ENCODE data around the gene FOCAD. TPM values are rescaled to one million over a fixed set of nuclear protein-coding genes. Genes with fewer than 3 reads are reported as not detected.

FOCAD gene
- total RNA-seq, 1 experiment from 2014 or later, result 40.7 TPM

GRCh38 chr9:20880675-20881074 is 196.6 kb downstream of the FOCAD start:
- no peaks in the 10 kb centered on the region for H4K20me1 ChIP-seq (ENCODE audit: insufficient read depth)
- intact Hi-C loops (cut with micrococcal nuclease), result no loop called here
- no peak overlapping the region for H3K4me3 ChIP-seq (replicated peaks in 1 of 2; ENCODE audit: low read depth in 1 of 2, low read length in 2 of 2)
- H3K27me3 ChIP-seq (ENCODE audit: insufficient read depth, low read length), result no peaks in the 10 kb centered on the region
- no peak overlapping the region for H3K4me2 ChIP-seq (ENCODE audit: low read length)
- no peaks in the 10 kb centered on the region for H3K9me3 ChIP-seq (ENCODE audit: control insufficient read depth in 1 of 2, insufficient read depth in 1 of 2, low read depth in 1 of 2, low read length in 2 of 2)
- H3K9me2 ChIP-seq (ENCODE audit: insufficient read depth), result no peaks in the 10 kb centered on the region
- ChIA-PET CTCF (interaction anchor here (0.7 to 1.4 kb wide), 2 partner anchors 61 to 230 kb away, joined by 3 to 4 read pairs; no protein-coding TSS in a partner anchor), POLR2A (interaction anchor here (0.6 kb wide), 1 partner anchor 77 kb away, joined by 3 read pairs; no protein-coding TSS in a partner anchor), RAD21 (ENCODE audit: low non-redundant PET in 1 of 2, low total read pairs in 2 of 2, uncharacterized antibody in 2 of 2, unreplicated experiment in 2 of 2) (no interaction called here)
- ATAC-seq (no peak), DNase-seq (ENCODE audit: low read depth, low spot score) (no peak)
- no peaks in the 10 kb centered on the region for H3K4me1 ChIP-seq (ENCODE audit: control insufficient read depth in 1 of 2, insufficient read depth in 2 of 2, low read length in 2 of 2)
- TF ChIP-seq CEBPB (IDR thresholded peaks at IDR 0.05; ENCODE audit: low read depth) (no peak), RAD21 (IDR thresholded peaks at IDR 0.05; ENCODE audit: low read depth) (peak; percentile 21; the same call in 1 of the 2 replicates)
- TF ChIP-seq, protein P1, sequence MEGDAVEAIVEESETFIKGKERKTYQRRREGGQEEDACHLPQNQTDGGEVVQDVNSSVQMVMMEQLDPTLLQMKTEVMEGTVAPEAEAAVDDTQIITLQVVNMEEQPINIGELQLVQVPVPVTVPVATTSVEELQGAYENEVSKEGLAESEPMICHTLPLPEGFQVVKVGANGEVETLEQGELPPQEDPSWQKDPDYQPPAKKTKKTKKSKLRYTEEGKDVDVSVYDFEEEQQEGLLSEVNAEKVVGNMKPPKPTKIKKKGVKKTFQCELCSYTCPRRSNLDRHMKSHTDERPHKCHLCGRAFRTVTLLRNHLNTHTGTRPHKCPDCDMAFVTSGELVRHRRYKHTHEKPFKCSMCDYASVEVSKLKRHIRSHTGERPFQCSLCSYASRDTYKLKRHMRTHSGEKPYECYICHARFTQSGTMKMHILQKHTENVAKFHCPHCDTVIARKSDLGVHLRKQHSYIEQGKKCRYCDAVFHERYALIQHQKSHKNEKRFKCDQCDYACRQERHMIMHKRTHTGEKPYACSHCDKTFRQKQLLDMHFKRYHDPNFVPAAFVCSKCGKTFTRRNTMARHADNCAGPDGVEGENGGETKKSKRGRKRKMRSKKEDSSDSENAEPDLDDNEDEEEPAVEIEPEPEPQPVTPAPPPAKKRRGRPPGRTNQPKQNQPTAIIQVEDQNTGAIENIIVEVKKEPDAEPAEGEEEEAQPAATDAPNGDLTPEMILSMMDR (IDR thresholded peaks at IDR 0.05 in 2 of 3, conservative IDR thresholded peaks at IDR 0.05 in 1 of 3; ENCODE audit: borderline replicate concordance in 1 of 3, insufficient read depth in 1 of 3, low read depth in 2 of 3, low read length in 2 of 3), result 0 out of 6 replicates have a peak, but pooled peaks of 1 of the 3 experiments have one; percentile 13
- TF ChIP-seq, protein P2, sequence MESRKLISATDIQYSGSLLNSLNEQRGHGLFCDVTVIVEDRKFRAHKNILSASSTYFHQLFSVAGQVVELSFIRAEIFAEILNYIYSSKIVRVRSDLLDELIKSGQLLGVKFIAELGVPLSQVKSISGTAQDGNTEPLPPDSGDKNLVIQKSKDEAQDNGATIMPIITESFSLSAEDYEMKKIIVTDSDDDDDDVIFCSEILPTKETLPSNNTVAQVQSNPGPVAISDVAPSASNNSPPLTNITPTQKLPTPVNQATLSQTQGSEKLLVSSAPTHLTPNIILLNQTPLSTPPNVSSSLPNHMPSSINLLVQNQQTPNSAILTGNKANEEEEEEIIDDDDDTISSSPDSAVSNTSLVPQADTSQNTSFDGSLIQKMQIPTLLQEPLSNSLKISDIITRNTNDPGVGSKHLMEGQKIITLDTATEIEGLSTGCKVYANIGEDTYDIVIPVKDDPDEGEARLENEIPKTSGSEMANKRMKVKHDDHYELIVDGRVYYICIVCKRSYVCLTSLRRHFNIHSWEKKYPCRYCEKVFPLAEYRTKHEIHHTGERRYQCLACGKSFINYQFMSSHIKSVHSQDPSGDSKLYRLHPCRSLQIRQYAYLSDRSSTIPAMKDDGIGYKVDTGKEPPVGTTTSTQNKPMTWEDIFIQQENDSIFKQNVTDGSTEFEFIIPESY (IDR thresholded peaks at IDR 0.05; ENCODE audit: extremely low read depth, insufficient replicate concordance, low read length), result no peak
- peaks cover 0 to 2% of the 10 kb centered on the region in 2 experiments; a peak in 1 of 4 replicates for H3K36me3 ChIP-seq (ENCODE audit: control insufficient read depth in 1 of 2, insufficient read depth in 2 of 2, low read length in 2 of 2)
- H3K27ac ChIP-seq (ENCODE audit: low read depth, low read length), result no peak overlapping the region
- no TSS peak for BruUV-seq (replicated peaks)
- no peak overlapping the region for H3K9ac ChIP-seq (ENCODE audit: low read length)
- H3K79me2 ChIP-seq (ENCODE audit: insufficient read depth, low read length), result no peaks in the 10 kb centered on the region
- H2AFZ ChIP-seq (ENCODE audit: low read depth, low read length, poor library complexity, severe bottlenecking), result no peak overlapping the region

All from HCT116 (cell line).